ENCODE results near the gene ALG6.

ALG6 gene

DNA sequence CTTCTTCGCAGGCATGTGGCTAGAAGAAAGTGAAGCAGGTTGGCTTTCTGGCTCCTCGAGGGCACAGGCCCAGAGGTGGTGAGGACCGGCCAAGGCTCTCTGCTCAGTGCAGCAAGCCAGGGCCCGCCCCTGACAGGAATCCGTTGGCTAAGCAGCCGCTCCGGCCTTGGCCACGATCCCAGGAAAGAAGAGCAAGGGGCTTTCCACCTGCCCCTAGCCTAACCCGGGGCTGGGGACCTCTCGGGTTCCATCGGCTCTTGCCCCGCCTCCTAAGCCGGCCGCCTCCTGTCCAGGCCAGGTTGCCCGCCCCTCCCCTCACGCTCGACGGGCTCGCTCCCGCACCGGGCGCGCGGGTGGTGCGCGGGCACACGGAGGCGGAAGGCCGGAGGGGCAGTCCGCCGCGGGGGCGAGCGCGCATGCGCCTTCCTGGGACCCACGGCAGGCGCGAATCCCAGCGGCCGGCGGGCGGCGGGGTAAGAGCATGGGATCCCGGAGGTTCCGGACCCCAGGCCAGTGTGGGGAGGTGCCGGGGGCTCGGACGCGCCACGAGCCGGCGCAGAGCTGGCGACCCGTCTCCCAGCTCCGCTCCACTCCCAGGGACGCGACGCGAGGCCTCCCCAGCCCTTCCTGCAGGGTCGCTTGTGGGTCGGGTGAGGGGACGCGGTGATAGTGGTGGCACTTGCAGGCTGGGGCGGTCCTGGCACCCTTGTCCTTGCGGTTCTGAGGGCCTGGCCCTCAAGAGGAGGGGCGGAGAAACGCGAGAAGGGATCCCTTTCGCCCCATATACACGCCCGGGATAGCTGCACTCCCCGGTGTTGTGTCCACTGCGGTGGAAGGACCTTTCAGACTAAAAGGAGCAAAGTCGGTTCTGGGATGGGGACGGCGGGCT lies at the start of gene ALG6:
TSS of gene ALG6 (plus strand) at position 413 of the 889 bp plus-strand sequence. CDS start 3,351 bp downstream, outside the sequence.
- DNase-seq: peak; percentile 99

DNA sequence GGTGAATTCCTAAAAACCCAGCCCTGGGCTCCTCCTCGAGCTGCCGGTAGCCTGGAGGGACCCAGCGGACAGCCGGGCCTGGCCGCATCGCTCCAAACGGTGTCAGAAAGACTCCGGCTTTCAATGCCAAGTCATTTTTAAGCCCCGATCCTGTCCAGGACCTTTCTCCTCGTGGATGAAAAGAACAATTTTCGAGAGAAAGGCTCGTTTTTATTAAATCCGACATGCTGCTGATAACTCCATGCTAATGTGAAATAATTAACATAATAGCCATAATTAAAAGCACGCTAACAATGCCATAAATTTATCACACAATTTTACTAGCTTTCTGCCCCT lies 49.6 kb upstream of the ALG6 start:
- no peak for DNase-seq

DNA sequence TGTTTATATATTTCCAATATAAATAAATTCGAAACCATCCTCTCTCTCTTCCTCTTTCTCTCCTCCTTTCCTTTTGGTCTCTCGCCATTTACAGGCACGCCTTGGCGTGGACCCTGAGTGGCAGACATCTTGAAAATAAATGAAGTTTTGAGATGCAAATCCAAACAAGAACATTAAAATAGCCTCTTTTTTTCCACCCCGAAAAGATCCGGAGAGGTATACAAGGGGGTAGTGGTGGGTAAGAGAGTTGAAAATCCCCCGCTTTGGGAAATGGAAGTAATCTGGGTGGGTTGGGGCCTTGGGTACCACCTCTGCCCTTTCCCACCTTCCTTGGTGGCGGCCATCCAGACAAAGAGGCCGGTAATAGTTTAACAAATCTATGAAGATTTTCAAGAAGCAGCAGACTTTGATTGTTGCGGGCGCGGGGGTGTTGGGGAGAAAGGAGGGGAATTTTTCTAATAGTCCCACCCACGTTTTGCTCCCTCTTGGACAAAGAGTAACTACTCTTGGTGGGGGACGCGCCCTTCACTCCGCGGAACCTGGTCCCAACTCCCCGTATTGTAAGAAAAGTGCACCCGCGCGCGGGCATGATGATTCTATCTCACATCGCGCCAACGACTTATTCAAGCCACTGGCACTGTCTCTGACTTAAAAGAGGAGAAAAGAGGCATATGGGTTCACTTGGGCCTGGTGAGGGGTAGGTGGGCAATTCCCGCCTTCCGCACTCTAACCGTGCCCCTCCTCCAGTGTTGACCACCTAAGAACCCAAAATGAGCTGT lies 49.0 kb upstream of the ALG6 start:
- DNase-seq: no peak

DNA sequence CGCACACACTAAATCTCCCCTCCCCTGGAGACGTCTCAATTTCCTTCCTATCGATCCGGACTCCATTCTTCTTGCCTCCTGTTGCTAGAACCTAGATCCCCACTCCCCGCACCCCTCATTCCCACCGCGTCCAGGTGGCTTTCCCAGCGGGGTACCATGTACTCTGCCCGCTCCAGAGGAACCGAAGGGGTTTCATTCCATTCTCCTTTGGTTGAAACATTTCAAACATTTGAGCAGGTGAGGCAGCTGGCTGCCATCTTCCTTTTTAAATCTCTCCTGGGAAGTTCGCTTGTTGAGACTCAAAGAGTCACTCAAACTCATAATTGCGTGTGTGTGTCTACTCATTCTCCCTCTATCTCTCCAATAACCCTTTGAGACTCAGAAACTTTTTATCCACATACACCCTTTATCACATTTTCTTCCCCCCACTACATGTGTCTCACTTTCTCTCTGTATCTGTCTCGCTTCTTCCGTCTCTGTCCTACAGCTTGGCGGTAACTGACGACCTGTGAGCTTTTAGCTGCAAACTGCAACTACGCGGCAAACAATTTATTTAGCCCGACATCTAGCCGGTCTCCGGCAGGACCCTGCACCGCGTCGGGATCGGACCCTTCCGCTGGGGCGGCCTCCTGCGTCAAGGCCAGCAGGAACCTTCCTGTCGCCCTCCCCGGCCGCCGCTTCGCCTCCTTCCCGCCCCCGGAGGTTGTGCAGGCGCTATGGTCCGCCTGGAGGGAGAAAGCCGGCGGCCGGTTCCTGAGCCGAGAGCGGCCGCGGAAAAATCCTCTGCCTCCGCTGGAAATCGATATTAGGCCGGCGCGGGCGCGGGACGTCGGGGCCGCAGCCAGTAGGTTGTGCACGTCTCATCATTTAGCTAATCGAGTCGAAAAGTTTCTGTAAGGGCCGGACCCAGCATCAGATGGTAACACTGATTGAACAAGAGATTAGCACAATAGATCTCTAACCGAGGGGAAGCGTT lies 48.1 kb upstream of the ALG6 start:
- DNase-seq: no peak

DNA sequence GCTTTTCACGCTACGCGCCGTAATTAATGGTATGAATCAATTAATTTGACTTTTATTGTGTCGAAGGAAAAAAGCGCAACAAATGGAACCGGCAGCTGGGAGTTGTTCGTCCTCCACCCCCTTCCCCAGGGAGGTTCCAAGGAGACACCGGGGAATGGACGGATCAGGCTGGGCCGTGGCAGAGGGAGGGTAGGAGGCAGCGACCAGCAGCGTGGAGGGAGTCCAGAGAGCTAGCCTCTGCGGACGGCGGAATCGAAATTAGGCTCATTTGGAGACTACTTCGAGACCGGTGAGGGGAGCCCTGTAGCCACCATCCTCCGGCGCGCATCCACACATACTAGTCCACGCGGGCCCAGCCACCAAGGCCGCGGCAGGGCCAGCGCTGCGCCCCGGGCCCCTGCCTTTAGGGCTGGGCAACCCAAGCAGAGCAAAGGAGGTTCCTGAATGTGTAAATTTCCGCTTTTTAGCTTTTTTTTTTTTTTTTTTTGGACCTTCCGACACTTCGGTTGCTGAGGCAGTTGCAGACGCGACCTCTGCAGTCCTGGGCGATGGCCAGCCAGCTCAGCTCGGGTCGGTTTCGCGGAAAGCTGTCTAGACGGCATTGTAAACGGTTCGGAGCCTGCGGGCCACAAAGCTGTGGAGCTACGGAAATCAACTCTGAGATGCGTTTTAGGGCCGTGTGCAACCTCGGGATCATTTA lies 47.3 kb upstream of the ALG6 start:
- peak; percentile 60 for DNase-seq

DNA sequence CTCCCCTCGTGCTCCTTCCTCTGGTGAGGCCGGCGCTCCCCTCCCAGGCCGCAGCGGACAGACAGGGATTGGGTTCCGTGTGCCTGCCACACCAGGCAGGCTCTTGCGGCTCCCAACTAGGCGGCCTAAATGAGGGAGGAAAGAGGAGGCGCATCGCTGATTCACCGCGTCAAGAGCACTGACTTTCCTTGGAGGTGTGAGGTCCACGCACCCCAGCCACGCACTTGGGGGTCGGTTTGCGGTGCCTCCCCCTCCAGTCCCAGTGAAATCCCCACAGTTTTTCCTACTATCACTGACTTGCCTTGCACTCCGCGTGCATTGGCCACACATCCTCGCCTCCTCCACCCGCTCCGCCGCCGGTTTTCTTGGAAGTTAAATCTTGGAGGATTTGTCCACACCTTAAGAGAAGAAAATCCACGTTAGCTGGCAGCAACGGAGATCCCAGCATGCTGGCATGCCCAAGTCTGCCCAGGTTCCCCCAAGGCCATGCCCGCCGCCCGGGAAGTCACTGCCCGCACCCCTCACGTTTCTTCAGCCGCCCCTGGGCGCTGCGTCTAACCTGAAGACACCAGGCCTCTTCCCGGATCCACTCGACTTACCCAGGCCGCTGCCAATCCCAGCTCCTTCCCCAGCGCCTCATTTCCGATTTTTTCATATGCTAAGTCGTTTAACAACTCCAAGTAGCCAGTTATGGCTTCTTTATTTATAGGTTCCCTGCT lies 46.2 kb upstream of the ALG6 start:
- no peak for DNase-seq

DNA sequence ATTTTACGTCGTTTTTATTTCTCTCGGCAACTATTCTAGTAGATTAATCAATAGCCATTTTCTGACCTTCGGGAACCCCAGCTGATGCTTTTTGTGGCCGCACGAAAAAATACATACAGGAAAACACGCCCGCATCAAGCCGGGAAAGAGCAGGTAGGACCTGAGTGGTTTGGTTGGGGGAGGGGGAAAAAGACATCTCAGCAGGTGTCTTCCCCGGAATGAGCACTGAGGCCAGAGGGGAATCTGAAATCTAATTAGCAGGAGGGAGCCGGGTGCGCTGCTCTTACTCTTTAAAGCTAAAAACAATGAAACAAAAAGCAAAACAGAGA lies 45.7 kb upstream of the ALG6 start:
- no peak for DNase-seq

DNA sequence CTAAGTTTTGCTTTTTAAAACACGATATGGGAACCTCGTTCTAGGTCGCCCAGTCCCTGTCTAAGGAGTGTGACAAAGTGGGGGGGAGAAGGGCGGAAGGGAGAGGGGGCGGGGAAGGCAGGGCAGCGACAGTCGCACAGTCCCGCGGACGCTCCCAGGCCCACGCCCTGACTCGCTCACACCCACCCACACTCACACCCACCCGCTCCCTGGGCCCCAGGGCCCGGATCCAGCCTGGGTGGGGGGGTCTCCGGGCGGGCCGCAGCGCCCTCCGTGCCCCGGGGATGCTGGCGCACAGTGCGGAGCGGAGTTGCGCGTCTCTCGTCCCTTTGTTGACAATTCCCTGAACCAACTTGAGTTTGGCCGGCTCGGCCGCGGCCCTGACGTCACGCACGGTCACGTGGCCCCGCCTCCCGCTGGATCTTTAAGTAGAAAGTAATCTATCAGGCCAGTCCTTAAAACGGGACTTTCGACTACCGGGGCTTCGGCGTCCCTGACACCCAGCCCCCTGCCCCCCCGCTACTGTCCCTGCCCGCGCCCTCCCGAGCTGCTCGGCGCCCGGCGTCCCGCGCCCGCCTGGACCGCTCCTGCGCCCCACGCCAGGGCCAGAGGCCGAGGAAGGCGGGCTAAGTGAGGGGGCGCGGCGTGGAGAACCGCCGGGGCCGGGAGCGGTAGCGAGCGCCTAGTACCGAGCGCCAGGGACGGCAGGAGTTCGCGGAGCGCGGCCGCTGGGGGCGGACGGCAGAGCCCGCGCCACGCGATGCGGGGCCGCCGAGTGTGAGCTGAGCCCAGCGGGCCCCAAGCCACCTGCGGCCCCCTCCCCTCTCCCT lies 45.1 kb upstream of the ALG6 start, which contains the start of gene FOXD3:
TSS of gene FOXD3 (plus strand) at position 454 of the 830 bp plus-strand sequence. CDS start 492 bp downstream, outside the sequence.
- peak; percentile 73 for DNase-seq

DNA sequence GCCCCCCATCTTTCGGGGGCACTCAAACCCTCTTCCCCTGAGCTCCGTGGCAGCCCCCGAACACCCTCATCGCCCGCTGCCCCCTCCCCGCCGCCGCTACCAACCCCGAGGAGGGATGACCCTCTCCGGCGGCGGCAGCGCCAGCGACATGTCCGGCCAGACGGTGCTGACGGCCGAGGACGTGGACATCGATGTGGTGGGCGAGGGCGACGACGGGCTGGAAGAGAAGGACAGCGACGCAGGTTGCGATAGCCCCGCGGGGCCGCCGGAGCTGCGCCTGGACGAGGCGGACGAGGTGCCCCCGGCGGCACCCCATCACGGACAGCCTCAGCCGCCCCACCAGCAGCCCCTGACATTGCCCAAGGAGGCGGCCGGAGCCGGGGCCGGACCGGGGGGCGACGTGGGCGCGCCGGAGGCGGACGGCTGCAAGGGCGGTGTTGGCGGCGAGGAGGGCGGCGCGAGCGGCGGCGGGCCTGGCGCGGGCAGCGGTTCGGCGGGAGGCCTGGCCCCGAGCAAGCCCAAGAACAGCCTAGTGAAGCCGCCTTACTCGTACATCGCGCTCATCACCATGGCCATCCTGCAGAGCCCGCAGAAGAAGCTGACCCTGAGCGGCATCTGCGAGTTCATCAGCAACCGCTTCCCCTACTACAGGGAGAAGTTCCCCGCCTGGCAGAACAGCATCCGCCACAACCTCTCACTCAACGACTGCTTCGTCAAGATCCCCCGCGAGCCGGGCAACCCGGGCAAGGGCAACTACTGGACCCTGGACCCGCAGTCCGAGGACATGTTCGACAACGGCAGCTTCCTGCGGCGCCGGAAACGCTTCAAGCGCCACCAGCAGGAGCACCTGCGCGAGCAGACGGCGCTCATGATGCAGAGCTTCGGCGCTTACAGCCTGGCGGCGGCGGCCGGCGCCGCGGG lies 44.2 kb upstream of the ALG6 start:
- DNase-seq: peak; percentile 81

DNA sequence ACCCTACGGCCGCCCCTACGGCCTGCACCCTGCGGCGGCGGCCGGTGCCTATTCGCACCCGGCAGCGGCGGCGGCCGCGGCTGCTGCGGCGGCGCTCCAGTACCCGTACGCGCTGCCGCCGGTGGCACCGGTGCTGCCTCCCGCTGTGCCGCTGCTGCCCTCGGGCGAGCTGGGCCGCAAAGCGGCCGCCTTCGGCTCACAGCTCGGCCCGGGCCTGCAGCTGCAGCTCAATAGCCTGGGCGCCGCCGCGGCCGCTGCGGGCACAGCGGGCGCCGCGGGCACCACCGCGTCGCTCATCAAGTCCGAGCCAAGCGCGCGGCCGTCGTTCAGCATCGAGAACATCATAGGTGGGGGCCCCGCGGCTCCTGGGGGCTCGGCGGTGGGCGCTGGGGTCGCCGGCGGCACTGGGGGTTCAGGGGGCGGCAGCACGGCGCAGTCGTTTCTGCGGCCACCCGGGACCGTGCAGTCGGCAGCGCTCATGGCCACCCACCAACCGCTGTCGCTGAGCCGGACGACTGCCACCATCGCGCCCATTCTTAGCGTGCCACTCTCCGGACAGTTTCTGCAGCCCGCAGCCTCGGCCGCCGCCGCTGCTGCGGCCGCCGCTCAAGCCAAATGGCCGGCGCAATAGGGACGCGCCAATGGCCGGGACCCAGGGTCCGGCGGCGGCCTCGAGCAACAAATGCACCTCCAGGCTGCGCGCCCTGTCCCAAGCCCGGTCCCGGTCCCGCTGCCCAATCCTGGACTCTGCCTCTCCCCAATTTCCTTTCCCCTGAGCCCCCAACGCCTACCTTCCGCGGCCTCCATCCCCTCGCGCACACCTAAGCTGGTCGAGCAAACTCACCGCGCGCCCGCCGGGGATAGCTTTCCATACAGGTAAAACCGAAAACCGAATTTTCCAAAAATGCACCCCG lies 43.3 kb upstream of the ALG6 start:
- no peak for DNase-seq

DNA sequence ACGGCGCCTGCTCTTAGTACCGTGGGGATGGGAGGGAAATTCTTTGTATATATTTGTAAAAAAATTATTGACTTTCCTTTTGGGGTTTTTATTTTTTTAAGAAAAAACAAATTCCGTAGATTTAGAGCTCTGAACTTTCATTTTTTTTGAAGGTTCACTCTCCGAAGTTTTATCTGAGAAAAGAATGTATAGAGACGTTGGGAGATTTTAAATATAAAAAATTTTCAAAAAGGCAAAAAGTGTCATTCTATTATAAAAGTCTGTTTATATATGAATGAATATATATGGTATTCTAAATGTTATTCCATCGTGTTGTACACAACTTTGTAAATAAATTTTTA lies 42.7 kb upstream of the ALG6 start:
- DNase-seq: no peak

DNA sequence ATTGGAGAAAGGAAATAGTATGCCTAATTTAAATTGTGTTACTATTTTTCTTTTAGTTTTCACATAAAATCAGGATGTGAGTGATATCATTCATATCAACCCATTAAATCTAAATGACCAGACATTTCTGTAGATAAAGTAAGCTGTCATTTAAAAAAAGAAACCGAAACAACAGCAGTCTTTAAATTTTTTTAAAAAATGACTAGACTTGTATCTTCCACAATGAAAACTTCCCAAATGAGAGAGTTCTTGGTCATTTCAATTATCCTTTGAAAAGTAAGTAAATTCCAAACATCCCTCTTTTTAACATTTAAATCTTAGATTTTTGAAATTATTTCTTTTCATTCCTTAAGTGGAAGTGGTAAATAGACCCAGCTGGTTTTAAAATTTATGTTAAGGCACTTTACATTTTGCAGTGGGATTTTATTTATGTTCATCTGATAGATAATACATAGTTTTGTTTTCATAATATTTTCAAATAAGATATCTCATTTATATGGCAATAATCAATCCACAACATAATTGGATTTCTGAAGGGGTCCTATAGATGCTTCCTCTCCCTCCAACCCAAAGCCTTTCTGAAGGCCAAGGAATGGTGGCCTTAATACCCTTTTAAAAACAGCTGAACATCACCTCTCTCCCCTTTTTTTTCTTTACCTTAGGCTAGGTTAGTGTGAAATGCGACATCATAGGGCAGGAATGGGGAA lies 42.0 kb upstream of the ALG6 start:
- no peak for DNase-seq

DNA sequence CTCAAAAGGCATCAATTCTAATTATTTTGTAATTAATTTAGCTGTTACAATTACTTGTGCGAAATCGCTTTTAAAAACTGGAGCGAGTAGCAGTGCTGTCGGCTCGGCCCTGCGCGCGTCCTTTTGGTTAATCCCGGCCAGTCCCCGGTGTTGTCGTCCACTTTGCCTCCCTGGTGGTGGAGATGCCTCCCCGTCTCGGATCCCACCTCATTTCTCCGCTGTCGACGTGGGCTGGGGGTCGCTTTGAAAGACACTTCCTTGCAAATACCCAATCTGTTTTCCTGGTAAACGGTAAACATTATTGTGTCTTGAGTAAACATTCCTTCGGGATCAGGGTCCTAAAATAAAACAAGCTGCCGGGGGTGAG lies 41.3 kb upstream of the ALG6 start:
- no peak for DNase-seq

DNA sequence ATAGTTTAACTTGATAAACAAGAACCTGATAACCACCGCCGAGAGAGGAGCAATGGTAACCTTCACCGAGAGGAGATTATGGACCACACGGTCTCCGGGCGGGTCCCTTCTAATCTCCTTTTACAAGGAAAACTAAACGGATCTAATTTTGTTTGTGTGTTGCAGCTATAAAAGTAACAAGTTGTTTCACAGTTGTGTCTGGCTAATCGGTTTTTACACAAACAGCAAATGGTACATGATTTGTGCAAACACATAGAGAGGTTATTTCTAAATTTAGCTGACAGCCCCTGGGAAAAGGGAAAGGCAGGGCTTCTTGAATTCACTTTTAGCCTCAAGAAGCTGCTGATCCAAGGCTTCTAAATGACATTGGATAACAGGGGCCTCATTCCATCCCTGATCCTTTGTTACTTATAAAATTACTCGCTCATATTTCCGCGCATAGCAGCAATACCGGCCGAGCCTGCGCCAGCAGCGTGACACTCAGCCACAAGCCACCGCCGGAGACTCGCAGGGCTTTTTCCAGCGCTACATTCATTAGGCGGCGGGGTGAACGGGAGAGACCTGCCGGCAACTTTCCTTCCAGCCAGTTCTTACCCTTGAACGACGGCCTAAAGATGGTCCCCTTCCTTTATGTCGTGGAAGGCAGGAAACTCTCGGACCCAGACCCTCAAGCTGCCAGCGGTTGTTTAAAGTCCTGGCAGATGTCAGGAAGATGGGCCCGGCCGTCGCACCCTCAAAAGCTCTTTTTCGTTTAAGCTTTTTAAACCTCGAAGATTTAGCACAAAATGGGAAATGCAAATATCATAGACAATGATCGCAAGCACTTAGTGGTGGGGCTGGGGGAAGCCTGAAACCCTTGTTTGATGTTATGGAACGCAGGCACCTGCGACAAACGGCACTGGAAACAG lies 40.7 kb upstream of the ALG6 start:
- DNase-seq: no peak

DNA sequence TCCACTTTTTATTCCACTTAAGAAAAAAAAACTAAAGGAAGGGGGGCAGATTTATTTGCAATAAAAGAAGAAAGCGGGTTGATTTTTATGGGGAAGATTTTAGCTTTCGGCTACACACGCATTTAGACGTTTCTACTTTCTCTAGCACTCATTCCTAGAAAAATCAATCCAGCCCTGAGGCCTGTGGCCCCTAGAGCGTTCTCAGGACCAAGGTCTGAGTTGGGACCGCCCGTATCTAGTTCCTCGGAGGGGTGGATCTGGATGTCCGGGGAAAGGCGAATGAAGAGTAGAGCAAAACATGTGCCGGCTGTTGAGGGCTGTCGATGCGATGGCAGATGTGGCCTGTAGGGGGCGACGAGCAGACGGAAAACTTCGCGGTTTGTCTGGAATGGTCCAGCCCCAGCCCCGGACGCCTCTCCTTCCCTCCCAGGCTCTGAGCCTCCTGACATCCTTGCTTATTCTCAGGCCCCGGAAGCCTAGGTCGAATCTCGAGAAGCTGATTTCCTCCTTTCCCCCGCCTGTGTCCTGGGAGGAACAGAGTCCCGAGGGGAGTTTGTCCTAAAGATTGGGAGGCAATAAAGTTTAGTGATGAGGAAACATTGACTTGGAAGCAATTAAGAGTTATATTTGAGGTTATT lies 39.9 kb upstream of the ALG6 start:
- peak; percentile 71 for DNase-seq

DNA sequence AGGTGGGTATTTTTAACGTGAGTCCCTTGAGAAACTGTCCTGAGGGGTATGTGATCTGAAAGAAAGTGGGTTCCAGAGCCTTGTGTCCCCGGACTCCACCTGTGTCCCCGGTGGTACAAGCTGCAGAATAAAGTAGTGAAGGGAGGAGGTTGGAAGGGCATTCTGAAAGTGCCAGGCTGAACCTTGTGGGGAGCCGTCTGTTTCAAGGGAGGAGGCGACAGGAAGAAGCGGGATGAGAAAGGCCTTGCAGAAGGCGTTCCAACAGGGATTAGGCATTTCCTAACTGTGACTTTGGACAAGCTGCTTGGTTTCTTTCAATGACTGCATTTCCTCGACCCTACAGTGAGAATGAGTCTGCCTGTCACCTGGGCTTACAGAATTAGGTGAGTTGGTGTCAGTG lies 39.3 kb upstream of the ALG6 start:
- no peak for DNase-seq
